GM12875 (cell line): ENCODE data around the gene ANKEF1.

Experiments
- H3K4me3 ChIP-seq: one replicate; pipeline ENCODE4 v1.5.1; 2011; ENCODE audit warnings: low read depth, low read length, control low read depth
- CTCF ChIP-seq: IDR thresholded peaks from 2 replicates; pipeline ENCODE4 v1.5.1; 2011; ENCODE audit warnings: low read depth, mild to moderate bottlenecking, control low read depth, inconsistent platforms, low read length, moderate library complexity, borderline replicate concordance; ENCODE audit not compliant: insufficient read depth

ANKEF1 gene

DNA sequence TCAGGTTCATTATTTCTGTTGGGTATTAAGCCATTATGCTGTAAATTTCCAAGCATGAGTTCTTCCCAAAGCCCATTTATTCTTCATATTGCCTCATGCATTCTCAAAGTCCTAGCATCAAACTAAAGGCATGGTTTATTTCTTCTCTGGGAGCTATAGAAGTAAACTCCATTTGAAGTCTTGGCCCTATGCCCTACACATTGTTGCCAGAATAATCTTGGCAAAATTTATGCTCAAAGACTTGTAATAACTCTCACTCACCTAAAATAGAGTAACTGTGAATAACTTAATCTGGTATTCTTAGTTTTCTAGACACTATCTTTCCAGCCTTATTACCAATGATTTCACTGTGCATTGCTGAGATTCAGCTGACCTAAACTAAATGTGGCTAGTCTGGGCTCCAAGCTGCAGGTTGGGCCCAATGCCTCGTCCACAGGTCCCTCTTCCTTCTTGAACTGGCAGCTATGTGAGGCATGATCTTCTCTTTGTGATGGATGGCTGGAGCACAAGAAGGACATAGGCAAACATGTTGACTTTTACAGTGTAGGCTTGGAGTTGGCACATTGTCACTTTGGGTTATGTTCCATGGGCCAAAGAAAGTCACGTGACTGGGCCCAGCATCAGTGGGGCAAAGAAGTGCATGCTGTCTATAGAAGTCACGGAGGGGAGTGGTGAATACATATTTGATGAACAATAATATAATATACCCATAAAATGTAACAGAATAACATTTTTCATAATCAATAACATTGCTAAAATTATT is 39.1 kb upstream of the ANKEF1 start:
- H3K4me3 ChIP-seq: no peak overlapping the region
- no peak for TF ChIP-seq CTCF

GRCh38 chr20:9996944-9997343 is 37.8 kb upstream of the ANKEF1 start:
- TF ChIP-seq CTCF: no peak
- H3K4me3 ChIP-seq: no peak overlapping the region

DNA sequence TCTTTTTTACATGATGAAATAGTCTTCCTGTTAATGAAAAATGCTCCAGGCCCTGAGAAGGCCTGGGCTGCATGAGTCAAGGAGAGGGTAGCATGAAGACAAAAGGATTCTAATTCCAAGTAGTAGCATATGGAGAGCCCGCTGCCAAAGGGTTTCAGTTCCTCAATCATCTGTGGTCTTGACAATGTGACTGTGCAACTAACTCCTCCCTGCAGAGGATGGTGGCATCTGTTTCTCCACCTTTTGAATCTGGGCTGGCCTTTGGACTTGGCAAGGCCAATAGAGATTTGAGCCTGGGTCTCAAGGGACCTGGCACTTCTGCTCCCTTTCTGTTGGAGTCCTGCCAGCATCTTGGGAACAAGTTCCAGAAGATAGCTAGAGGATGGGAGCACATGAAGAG is 35.1 kb upstream of the ANKEF1 start:
- no peak overlapping the region for H3K4me3 ChIP-seq
- no peak for TF ChIP-seq CTCF

DNA sequence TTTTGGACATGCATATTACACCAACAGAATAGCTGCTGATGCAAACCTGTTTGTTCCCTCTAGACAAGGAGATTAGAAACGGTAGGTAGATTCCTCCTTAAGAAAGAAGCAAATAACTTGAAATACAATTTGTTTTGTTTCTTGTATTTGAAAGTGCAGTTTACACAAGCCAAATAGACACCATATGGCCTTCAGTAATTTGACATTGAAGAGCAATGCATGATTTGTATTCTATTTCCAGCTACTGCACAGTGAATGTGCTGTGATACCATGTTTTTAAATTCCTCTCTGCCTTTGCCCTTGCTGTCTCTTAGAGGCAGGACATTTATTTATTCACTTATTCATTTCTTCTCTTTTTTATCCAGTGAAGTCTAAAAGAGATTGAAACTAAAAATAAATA is 31.9 kb upstream of the ANKEF1 start:
- no peak for TF ChIP-seq CTCF
- H3K4me3 ChIP-seq: no peak overlapping the region

GRCh38 chr20:10004900-10005299 is 29.9 kb upstream of the ANKEF1 start:
- no peak for TF ChIP-seq CTCF
- no peak overlapping the region for H3K4me3 ChIP-seq

DNA sequence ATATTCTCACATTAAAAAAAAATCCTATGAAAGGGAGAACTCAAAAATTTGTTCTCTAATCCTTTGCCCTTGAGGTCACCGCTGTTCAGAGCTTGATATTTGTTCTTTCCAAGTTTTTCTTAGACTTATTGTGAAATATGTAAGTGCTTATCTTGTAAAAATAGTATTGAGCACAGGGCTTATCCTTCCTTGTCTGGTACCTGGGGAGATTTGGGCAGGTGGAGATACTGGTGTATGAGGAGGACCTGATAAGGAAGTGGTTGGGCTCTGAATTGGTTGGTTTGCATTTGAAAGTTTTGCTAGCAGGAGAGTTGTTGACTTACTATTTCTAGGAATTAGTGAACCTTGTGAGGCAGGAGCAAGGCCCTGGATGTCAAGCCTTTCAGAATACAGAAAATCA is 28.9 kb upstream of the ANKEF1 start:
- no peak overlapping the region for H3K4me3 ChIP-seq
- TF ChIP-seq CTCF: no peak

GRCh38 chr20:10006447-10007090 is 28.2 kb upstream of the ANKEF1 start:
- no peak overlapping the region for H3K4me3 ChIP-seq
- no peak for TF ChIP-seq CTCF
